CD4-positive, alpha-beta memory T cell (primary cell): ENCODE measurements around the gene NT5DC4. TPM values are rescaled to one million over a fixed set of nuclear protein-coding genes. Genes with fewer than 3 reads are reported as not detected.

ENCODE experiments used
- CTCF ChIA-PET: fragments of 350-600 bp; sonication (Branson Sonifier 250); formaldehyde crosslinking; loops from one replicate; lab custom pipeline; 2021; ENCODE audit warnings: inconsistent platforms; ENCODE audit not compliant: partially characterized antibody; lab: Charles Lee
- POLR2A ChIA-PET: fragments of 350-600 bp; sonication (Branson Sonifier 250); formaldehyde crosslinking; loops from one replicate; lab custom pipeline; 2021; ENCODE audit not compliant: partially characterized antibody; lab: Charles Lee
- DNase-seq, 5 donors: peaks; one replicate each; pipeline versions ENCODE4 v3.0.0 to v3.0.0-alpha.2; 2020 to 2022; ENCODE audit warnings: mixed read lengths in 1 of 5
- H3K27ac ChIP-seq: one replicate; pipeline ENCODE4 v1.7.0; 2013; ENCODE audit warnings: low read depth, low read length
- H3K27me3 ChIP-seq: 2 replicates; pipeline ENCODE4 v1.7.0; 2013; ENCODE audit warnings: mild to moderate bottlenecking, low read length, moderate library complexity; ENCODE audit not compliant: insufficient read depth
- H3K36me3 ChIP-seq: 2 replicates; pipeline ENCODE4 v1.7.0; 2013; ENCODE audit warnings: mild to moderate bottlenecking, low read length, moderate library complexity; ENCODE audit not compliant: insufficient read depth
- H3K4me1 ChIP-seq: 2 replicates; pipeline ENCODE4 v1.7.0; 2013; ENCODE audit warnings: mild to moderate bottlenecking, low read length, moderate library complexity; ENCODE audit not compliant: insufficient read depth
- H3K4me3 ChIP-seq, 2 donors: one replicate each; pipeline ENCODE4 v1.7.0; 2013; ENCODE audit warnings: low read length in 2 of 2, mild to moderate bottlenecking in 1 of 2
- H3K9me3 ChIP-seq, 2 donors: one replicate each; pipeline ENCODE4 v1.7.0; 2013; ENCODE audit warnings: low read length in 2 of 2, control low read depth in 1 of 2; ENCODE audit not compliant: control insufficient read depth in 1 of 2
- H3K27ac Mint-ChIP-seq, 7 donors: one replicate each; pipeline ENCODE4 v1.8.0; 2020 to 2021; ENCODE audit warnings: mixed read lengths in 7 of 7, mild to moderate bottlenecking in 6 of 7, inconsistent platforms in 3 of 7, moderate library complexity in 3 of 7
- H3K27me3 Mint-ChIP-seq, 2 donors: one replicate each; pipeline ENCODE4 v1.8.0; 2020 to 2021; ENCODE audit warnings: mixed read lengths in 2 of 2
- H3K36me3 Mint-ChIP-seq, 2 donors: one replicate each; pipeline ENCODE4 v1.8.0; 2020 to 2021; ENCODE audit warnings: mixed read lengths in 2 of 2, inconsistent platforms in 1 of 2, mild to moderate bottlenecking in 1 of 2
- H3K4me1 Mint-ChIP-seq, 4 donors: one replicate each; pipeline ENCODE4 v1.8.0; 2020 to 2021; ENCODE audit warnings: mixed read lengths in 4 of 4, mild to moderate bottlenecking in 1 of 4
- H3K4me3 Mint-ChIP-seq, 8 donors: one replicate each; pipeline ENCODE4 v1.8.0; 2020 to 2021; ENCODE audit warnings: mixed read lengths in 8 of 8, mild to moderate bottlenecking in 7 of 8, moderate library complexity in 6 of 8, inconsistent platforms in 3 of 8
- H3K9me3 Mint-ChIP-seq, 8 donors: one replicate each; pipeline ENCODE4 v1.8.0; 2020 to 2021; ENCODE audit warnings: mixed read lengths in 8 of 8, mild to moderate bottlenecking in 5 of 8, inconsistent platforms in 3 of 8, moderate library complexity in 1 of 8
- intact Hi-C: fragments of 100-400 bp; cut with micrococcal nuclease; formaldehyde crosslinking; loops from one replicate; pipeline ENCODE4 v1.15.1; 2023
- polyA plus RNA-seq, 2 donors: library from polyadenylated mRNA; unstranded; fragments of 300-500 nt; fragmentation: Illumina TruSeq; gene quantifications; one replicate each; pipeline ENCODE4 v1.2.3, GENCODE V29; 2021
- total RNA-seq, 2 experiments: library from RNA; stranded (reverse); gene quantifications; one replicate each; pipeline ENCODE4 v1.2.3, GENCODE V29; 2021

Gene NT5DC4
- total and polyA plus RNA-seq, 4 experiments from 2014 or later, result not detected

- Mint-ChIP-seq H3K4me3 (peak overlapping the region; percentile 91 to 98 (median 95)), H3K4me1 (peaks cover 21 to 49% (median 35%) of the 10 kb centered on the region in 4 donors), H3K9me3 (no peaks in the 10 kb centered on the region), H3K27me3 (no peaks in the 10 kb centered on the region), H3K27ac (peak overlapping the region; percentile 1 to 92 (median 83)), H3K36me3 (peaks cover 0 to 4% of the 10 kb centered on the region in 2 donors)
- intact Hi-C loops, result no loop called here
- H3K27me3 ChIP-seq, result no peaks in the 10 kb centered on the region
- no peak for DNase-seq
- no peaks in the 10 kb centered on the region for H3K9me3 ChIP-seq
- H3K4me3 ChIP-seq, result peak overlapping the region; percentile 39 to 85
- ChIA-PET CTCF (interaction anchor here (1.6 kb wide), 1 partner anchor 15 kb away, joined by 13 read pairs; no protein-coding TSS in a partner anchor), POLR2A (interaction anchor here (1.0 kb wide), 1 partner anchor 15 kb away, joined by 3 read pairs; no protein-coding TSS in a partner anchor)
- peaks cover 29% of the 10 kb centered on the region for H3K4me1 ChIP-seq
- H3K27ac ChIP-seq, result peak overlapping the region; percentile 60
- no peaks in the 10 kb centered on the region for H3K36me3 ChIP-seq
Measured at GRCh38 chr2:112765251-112765650, 44.4 kb downstream of the NT5DC4 start.

GRCh38 chr2:112767693-112768330 is 47.0 kb downstream of the NT5DC4 start:
- H3K9me3 Mint-ChIP-seq, result no peaks in the 10 kb centered on the region
- Histone ChIP-seq H3K9me3 (no peaks in the 10 kb centered on the region), H3K4me3 (peak overlapping the region in 1 of 2 donors; percentile 41), H3K4me1 (peaks cover 29% of the 10 kb centered on the region), H3K27ac (peak overlapping the region; percentile 18), H3K36me3 (no peaks in the 10 kb centered on the region), H3K27me3 (no peaks in the 10 kb centered on the region)
- POLR2A ChIA-PET, result interaction anchor here (1.0 to 2.4 kb wide), 3 partner anchors 19 to 143 kb away, joined by 3 to 6 read pairs (median 4); partner anchors contain the start of gene SLC20A1
- no peaks in the 10 kb centered on the region for H3K27me3 Mint-ChIP-seq
- peak overlapping the region; percentile 38 to 95 (median 86) for H3K27ac Mint-ChIP-seq
- H3K4me3 Mint-ChIP-seq, result peak overlapping the region; percentile 67 to 86 (median 82)
- peaks cover 21 to 49% (median 35%) of the 10 kb centered on the region in 4 donors for H3K4me1 Mint-ChIP-seq
- CTCF ChIA-PET, result interaction anchor here (1.7 to 2.5 kb wide), 3 partner anchors 13 to 117 kb away, joined by 5 to 10 read pairs (median 6); no protein-coding TSS in a partner anchor
- intact Hi-C loops, result no loop called here
- peaks cover 0 to 4% of the 10 kb centered on the region in 2 donors for H3K36me3 Mint-ChIP-seq
- peak in 2 of 5 donors; percentile 17 to 30 for DNase-seq

- Histone ChIP-seq H3K4me1 (peaks cover 25% of the 10 kb centered on the region), H3K4me3 (peak overlapping the region in 1 of 2 donors; percentile 41), H3K9me3 (no peaks in the 10 kb centered on the region), H3K27ac (peak overlapping the region; percentile 18), H3K36me3 (no peaks in the 10 kb centered on the region), H3K27me3 (no peaks in the 10 kb centered on the region)
- CTCF ChIA-PET, result interaction anchor here (1.7 to 2.5 kb wide), 3 partner anchors 13 to 117 kb away, joined by 5 to 10 read pairs (median 6); no protein-coding TSS in a partner anchor
- Mint-ChIP-seq H3K9me3 (no peaks in the 10 kb centered on the region), H3K4me1 (peaks cover 19 to 45% (median 32%) of the 10 kb centered on the region in 4 donors), H3K27ac (peak overlapping the region in 6 of 7 donors; percentile 45 to 95 (median 88)), H3K4me3 (peak overlapping the region; percentile 67 to 86 (median 82)), H3K36me3 (peaks cover 0 to 4% of the 10 kb centered on the region in 2 donors), H3K27me3 (no peaks in the 10 kb centered on the region)
- no peak for DNase-seq
- POLR2A ChIA-PET, result interaction anchor here (1.0 to 2.4 kb wide), 3 partner anchors 19 to 144 kb away, joined by 3 to 6 read pairs (median 4); partner anchors contain the start of gene SLC20A1
- intact Hi-C loops, result no loop called here
Measured at GRCh38 chr2:112768432-112768831, 47.6 kb downstream of the NT5DC4 start.

- Histone ChIP-seq H3K27ac (no peak overlapping the region), H3K4me1 (peaks cover 16% of the 10 kb centered on the region), H3K4me3 (no peak overlapping the region), H3K9me3 (no peaks in the 10 kb centered on the region), H3K36me3 (no peaks in the 10 kb centered on the region), H3K27me3 (no peaks in the 10 kb centered on the region)
- H3K27me3 Mint-ChIP-seq, result no peaks in the 10 kb centered on the region
- H3K9me3 Mint-ChIP-seq, result peaks cover 0 to 4% (median 0%) of the 10 kb centered on the region in 8 donors
- intact Hi-C loops, result no loop called here
- CTCF ChIA-PET, result interaction anchor here (0.9 to 3.5 kb wide), 2 partner anchors 23 to 113 kb away, joined by 3 to 21 read pairs; no protein-coding TSS in a partner anchor
- H3K4me3 Mint-ChIP-seq, result no peak overlapping the region
- POLR2A ChIA-PET, result no interaction called here
- peaks cover 19 to 38% (median 24%) of the 10 kb centered on the region in 4 donors for H3K4me1 Mint-ChIP-seq
- no peak for DNase-seq
- no peak overlapping the region for H3K27ac Mint-ChIP-seq
- H3K36me3 Mint-ChIP-seq, result no peaks in the 10 kb centered on the region
Measured at GRCh38 chr2:112772322-112772721, 51.5 kb downstream of the NT5DC4 start.

- no peak overlapping the region for H3K27ac Mint-ChIP-seq
- no peak for DNase-seq
Measured at GRCh38 chr2:112772911-112773475, 52.2 kb downstream of the NT5DC4 start.

GRCh38 chr2:112773556-112773955 is 52.7 kb downstream of the NT5DC4 start:
- ChIA-PET CTCF (interaction anchor here (2.0 to 3.5 kb wide), 2 partner anchors 24 to 112 kb away, joined by 7 to 21 read pairs; no protein-coding TSS in a partner anchor), POLR2A (interaction anchor here (1.2 kb wide), 1 partner anchor 20 kb away, joined by 3 read pairs; no protein-coding TSS in a partner anchor)
- no peak for DNase-seq
- no peak overlapping the region for H3K4me3 Mint-ChIP-seq
- Histone ChIP-seq H3K36me3 (no peaks in the 10 kb centered on the region), H3K9me3 (no peaks in the 10 kb centered on the region), H3K4me1 (peaks cover 12% of the 10 kb centered on the region), H3K4me3 (no peak overlapping the region), H3K27ac (no peak overlapping the region), H3K27me3 (no peaks in the 10 kb centered on the region)
- intact Hi-C loops, result no loop called here
- no peaks in the 10 kb centered on the region for H3K27me3 Mint-ChIP-seq
- peaks cover 13 to 32% (median 21%) of the 10 kb centered on the region in 4 donors for H3K4me1 Mint-ChIP-seq
- H3K27ac Mint-ChIP-seq, result no peak overlapping the region
- H3K9me3 Mint-ChIP-seq, result peaks cover 0 to 4% (median 0%) of the 10 kb centered on the region in 8 donors
- H3K36me3 Mint-ChIP-seq, result no peaks in the 10 kb centered on the region

More at GRCh38 chr2:112772911-112773475, 52.2 kb downstream of the NT5DC4 start:
- no peak overlapping the region for H3K4me3 Mint-ChIP-seq
- H3K27ac ChIP-seq, result no peak overlapping the region
- ChIA-PET CTCF (interaction anchor here (0.6 to 3.5 kb wide), 3 partner anchors 20 to 112 kb away, joined by 5 to 21 read pairs (median 7); no protein-coding TSS in a partner anchor), POLR2A (interaction anchor here (1.2 kb wide), 1 partner anchor 20 kb away, joined by 3 read pairs; no protein-coding TSS in a partner anchor)
- H3K9me3 Mint-ChIP-seq, result peaks cover 0 to 4% (median 0%) of the 10 kb centered on the region in 8 donors
- H3K4me1 Mint-ChIP-seq, result peaks cover 16 to 37% (median 25%) of the 10 kb centered on the region in 4 donors
- no peaks in the 10 kb centered on the region for H3K27me3 ChIP-seq
- peaks cover 17% of the 10 kb centered on the region for H3K4me1 ChIP-seq
- no peak overlapping the region for H3K4me3 ChIP-seq
- no peaks in the 10 kb centered on the region for H3K9me3 ChIP-seq
- H3K27me3 Mint-ChIP-seq, result no peaks in the 10 kb centered on the region
- no peaks in the 10 kb centered on the region for H3K36me3 Mint-ChIP-seq
- H3K36me3 ChIP-seq, result no peaks in the 10 kb centered on the region
- intact Hi-C loops, result no loop called here
